CD1c-positive myeloid dendritic cell (primary cell): ENCODE data around the gene OBSL1.

Experiments
- DNase-seq: peaks from one replicate; pipeline ENCODE4 v3.0.0-alpha.2; 2016; ENCODE audit errors: extremely low spot score

OBSL1 gene

DNA sequence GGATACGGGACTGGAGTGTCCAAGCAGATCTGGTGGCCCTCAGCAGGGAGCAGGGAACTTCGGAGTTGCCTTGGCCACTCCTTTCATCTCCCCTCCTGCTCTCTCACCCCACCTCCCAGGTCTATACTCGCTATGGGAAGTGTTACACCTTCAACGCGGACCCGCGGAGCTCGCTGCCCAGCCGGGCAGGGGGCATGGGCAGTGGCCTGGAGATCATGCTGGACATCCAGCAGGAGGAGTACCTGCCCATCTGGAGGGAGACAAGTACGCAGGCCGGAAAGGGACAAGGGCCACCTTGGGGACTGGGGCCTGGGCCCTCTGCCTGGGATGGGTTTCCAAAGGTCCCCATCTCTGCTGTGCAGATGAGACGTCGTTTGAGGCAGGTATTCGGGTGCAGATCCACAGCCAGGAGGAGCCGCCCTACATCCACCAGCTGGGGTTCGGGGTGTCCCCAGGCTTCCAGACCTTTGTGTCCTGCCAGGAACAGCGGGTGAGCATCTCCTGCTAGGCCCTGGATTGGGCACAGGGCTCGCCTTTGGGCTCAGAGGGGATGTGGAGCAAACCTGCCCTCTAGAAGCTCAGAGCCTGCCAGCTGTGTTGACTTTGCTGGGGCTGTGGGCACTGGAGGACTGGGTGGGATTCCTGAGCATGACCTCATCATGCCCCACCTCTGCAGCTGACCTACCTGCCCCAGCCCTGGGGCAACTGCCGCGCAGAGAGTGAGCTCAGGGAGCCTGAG, 39.5 kb downstream of the OBSL1 start:
- DNase-seq = no peak

DNA sequence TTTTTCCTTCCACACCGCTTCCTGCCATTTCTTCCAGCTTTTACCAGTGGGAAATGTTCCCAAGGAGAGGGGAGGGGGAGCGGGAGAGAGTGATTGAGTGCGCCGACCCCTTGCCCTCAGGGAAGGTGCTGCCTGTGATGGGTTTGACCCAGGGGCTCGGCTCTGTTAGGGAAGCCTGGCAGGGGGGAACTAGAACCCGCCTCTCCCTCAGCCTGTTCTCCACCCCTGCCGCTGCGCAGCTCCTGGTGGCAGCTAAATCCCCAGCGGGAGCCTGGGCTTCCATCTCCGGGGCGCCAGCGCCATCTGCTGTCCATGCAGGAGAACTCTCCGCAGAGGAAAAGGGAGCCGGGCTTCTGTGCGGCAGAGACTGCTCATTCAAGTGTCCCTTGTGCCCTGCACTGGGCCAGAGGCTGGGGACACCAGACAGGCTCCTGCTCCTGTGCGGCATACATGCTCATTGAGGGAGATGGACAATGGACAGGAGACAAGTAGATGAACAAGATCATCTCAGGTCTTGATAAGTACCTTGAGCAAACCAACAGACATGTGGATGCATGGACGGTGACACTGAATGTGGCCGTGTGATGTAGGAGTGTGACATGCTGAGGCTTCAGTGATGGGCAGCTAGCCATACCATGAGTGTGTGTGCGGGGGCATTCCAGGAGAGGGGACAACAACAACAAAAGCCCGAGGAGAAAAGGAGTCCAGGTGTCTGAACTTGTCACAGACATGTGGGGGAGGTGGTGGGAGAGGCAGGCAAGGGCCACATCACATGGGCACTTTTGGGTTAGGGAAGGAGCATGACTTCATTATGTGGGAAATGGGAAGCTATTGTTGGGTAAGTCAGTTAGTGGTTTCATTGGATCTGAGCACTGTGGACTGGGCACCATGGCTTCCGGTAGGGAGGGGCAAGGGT, 41.0 kb downstream of the OBSL1 start:
- DNase-seq = peak; percentile 92

DNA sequence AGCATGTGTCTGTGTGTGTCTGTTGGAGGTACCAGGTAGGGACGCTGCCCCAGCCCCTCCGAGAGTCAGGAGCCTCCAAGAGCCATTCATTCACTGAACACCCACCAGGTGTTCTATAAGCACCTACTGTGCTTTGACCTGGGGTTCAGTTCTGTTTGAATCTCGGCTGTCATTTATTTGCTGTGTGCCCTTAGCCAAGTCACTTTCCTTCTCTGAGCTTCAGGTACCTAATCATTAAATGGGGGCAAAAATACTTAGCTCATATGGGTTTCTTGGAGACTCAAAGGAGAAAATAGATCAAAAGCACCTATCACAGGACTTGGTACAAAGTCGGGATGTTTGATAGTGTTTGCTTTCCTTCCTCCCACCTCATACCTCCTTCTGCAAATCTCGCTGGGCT, 43.9 kb downstream of the OBSL1 start:
- DNase-seq = no peak

DNA sequence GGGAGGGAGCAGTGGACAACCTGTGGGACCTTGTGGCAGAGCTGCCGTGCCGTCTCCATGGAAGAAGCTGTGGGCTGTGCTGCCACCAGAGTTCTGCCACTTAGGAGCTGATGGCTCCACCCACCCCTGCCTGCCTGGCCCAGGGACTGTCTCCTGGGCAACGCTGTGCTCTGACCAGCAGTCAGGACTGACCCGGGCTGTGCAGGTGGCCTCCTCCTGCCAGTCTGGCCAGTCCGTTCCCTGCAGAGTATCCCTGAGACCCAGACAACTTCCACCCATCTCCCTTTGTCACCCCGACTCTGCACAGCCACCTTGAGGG, 44.3 kb downstream of the OBSL1 start:
- no peak for DNase-seq

DNA sequence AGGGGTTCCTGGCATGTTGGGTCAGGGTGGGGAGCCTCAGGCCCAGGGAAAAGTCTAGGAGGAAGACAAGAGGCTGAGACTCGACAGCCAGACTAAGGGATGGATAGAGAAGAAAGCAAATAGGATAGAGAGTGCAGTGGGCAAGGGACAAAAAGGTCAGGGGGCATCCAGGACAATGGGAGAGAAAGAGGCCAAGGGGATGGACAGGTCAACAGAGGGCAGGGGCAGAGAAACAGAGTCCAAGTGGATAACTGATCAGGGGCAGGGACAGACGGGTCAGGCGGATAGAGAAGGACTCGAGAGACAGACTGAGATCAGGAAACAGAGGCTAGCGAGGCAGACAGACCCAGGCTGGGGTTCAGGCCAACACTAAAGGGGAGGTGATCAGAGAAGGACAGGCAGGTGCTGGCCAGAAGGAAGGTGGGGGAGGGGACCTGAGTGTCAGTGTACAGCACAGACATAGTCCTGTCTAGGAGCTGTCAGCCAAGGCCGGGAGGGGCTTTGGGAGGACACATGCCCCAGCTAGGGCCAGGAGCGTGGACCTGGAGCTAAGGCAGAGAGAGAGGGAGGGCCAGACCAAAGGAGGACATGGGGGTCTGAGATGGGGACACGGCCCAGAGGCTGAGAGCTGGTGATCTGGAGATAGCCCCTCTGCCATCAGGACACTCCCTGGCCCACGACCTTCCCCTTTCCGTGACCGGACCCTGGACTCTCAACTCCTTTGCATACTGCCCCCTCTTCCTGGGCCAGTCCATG, 44.8 kb downstream of the OBSL1 start:
- no peak for DNase-seq

DNA sequence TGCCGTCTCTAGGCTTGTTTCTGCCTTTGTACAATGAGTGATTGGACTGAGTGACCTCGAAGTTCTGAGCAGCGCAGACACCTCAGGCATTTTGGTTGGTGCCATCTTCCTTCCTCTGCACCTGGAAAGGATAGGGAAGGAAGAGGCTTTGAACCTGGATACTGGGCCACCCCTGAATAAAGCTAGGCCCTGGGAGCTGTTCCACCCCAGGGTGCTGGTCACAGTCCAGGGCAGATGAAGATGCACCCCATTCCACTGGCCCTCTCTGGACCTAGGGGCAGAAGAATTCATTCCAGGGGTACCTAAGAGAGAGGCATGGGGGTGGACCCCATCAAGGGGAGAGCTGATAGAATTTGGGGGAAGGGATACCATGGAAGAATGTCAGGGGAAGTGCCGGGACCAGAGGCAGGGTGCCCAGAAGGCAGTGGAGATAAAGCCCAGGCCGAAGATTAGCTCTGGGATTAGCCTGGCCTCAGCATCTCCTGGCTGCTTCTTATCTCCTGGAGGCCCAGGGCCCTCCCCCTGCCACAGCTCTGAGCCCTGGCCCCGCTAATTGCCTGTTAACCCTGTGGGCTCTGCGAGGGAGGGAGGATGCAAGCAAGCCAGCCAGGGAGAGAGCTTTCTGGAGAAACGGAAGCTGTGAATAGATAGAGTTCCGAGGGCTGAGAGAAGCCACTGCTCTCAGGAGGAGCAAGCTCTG, 45.7 kb downstream of the OBSL1 start:
- DNase-seq = no peak

DNA sequence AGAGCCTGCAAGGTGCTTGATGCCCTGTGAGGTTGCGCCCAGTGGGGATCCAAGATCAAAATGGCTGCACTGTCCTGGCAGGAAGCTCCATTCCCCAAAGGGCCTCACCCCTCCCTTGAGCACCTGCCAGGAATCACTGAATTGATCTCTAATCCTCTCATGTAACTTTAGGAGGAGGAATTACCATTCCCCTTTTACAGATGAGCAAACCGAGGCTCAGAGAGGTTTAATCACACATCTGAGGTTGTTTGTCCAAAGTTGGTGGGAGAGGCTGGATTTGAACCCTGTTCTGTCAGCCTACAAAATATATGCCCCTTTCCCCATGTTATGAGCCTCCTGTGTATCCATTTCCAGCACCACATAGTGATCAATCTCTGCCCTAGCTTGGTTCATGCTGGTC, 46.5 kb downstream of the OBSL1 start:
- DNase-seq = no peak

DNA sequence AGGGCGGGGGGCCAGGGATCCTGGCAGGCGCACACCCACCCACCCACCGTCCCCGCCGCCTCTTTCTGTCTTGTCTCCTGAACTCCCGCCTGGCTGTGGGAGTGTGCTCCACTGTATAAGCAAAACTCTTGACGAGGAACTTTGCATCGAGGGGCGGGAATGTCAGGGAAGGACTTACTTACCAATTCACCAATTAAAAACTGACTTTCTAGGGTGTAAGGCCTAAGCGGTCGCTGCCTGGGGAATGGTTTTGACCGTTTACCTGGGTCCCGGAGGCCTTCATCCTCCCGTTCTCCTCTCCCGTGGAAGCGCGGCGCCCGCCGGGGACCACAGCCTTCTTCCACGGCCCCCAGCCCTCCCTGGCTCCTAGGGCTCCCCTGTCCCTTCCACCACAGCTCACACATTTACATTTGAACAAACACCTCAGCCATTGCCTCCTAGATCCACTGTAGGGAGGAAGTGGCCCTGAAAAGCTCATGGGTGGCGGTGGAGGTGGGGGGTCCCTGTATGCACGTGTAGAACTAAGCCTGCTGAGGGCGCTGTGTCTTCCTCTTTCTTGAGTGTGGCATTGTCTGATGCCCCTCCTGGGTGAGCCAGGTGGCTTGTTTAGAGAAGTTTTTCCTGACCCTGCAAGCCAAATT, 48.2 kb downstream of the OBSL1 start:
- no peak for DNase-seq

DNA sequence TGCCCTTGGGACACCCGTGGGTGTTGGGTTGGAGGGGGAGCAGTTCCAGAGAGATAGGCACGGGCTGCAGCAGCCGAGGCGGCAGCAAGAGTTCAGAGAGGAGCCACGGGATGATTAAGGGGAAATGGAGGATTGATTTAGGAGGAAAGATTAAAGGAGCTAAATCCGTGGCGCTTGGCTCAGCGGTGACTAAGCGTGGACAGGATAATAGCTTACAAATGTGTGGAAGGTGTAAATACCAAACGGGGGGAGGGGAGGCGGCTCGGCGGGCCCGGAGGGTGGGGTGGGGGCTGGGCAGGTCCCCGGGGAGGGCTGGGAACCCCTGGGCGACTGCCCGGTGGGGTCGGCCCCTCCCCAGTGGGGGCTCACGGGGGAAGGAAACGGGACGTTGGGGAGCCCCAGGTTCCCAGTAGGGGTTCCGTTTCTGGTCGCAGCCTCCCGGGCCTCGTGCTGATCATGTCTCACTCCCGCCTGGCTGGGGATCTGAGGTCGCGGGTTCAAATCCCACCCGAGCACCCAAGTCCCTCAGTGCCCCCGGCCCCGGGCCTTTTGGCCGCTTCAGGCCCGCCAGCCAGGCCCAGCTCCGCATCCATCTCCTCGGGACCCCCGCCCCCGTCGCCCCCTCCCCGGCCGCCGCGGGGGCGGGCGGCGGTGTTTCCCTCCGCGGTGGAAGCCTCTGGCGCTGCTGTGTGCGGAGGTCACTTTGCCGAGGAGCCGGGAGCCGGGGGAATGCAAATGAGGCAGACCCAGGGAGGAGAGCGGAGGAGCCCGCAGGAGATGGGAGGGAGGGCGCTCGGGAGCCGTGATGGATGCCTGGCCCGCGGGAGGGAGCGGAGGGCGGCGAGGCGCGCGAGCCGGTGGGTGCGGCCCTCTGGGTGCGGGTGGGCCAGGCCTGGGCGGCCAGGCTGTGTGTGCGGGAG, 49.0 kb downstream of the OBSL1 start:
- no peak for DNase-seq

DNA sequence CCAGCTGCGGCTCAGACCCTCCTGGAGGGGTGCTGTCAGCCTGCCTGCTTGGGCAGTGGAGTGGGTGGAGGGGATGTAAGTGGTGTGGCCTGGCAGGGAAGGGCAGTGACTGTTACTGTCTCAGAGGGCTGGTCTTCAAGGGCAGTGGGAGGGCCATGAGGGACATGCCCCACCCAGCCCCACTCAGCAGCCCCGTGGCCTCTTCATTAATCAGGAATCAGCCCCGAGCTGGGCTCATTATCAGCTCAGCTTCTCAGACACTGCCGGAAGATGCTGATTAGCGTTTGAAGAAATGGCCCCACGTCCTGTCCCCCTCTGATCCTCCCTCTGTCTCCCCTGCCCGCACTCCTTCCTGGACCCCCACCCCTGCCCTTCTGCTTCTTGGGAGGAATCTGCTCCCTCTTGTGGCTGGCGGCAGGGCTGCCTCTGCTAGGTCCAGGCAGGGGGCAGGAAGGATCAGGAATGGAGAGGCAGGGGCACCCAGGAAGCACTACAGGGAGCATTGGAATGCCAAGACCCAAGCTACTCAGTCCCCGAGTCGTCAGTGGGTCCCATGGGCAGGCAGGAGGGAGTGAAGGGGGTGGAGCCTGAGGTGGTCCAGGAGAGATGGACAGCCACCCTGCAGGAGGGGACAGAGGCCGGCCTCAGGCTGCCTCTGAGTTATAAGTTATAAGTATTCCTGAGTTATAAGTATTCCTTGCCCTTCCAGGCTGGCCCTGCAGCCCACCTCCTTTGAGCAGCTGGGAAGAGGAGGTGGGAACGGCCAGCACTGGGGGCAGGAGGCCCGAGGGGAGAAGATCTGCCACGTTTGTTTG, 50.1 kb downstream of the OBSL1 start:
- no peak for DNase-seq

DNA sequence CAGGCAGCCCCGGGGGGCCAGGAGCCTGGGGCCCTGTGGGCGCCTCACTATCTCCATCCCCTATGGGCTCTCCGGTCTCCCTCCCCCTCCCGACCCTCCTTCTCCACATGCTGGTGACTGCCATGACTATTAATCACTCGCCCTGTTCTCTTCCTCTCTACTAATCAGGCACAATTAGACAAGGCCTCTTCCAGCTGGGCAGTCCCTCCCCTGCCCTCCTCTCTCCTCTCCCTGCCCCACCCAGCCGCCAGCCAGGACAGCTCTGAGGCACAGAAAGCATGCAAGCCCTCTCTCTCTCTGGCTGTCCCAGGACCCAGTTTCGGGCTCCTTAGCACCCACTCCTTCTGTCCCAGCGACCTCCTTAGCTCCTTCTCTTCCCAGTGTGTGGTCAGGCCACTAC, 51.3 kb downstream of the OBSL1 start:
- DNase-seq = no peak

DNA sequence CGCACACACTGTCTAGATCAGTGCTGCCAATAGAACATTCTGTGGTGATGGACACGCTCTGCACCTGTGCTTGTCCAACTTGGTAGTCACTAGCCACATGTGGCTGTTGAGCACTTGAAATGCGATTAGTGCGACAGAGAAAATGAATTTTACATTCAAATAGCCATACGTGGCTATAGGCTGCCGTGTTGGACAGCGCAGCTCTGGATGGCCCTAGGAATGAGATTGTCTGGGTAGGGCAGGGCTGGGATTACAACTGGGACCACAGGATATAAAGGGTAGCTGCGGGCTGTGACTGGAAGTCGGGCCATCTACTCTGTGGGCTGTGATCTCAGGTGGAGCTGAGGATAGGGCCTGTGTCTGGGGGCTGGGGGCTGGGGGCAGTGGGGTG, 51.8 kb downstream of the OBSL1 start:
- DNase-seq = no peak

DNA sequence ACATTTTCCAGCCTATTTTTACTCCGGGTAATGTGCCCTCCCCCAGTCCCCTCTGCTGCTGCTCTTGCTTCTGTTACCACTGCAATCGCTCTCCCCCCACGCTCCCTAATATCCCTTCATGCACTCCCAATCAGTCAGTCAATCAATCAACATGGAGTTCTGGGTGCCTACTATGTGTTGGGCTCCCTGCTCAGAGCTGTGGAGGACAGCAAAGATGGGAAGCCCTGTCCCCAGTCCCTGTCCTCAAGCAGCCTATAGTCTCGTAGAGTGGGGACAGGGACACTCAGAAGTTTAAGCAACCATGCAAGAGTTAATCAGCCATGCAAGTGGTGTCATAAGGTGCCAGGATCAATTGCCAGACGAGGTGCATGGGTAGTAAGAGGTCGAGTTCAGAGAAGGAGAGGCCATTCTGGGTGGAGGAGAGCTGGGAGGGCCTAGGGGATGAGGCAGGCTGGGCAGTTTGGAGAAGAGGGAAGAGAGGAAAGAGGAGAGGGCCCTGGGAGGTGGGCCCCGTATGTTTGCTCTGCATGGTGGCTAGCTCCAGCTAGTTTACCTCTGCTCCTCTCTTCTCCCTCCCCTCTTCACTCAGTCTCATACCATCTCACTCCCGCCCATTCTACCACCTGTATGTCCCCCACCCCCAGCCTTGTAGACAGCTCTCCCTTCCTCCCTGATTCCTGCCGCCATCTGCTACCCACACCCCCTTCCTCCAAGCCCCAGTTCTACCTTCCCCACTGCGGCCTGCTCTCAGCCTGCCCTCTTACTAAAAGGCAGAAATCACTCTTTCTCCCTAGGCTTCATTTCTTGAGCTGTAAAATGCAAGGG, 53.2 kb downstream of the OBSL1 start:
- DNase-seq = no peak

DNA sequence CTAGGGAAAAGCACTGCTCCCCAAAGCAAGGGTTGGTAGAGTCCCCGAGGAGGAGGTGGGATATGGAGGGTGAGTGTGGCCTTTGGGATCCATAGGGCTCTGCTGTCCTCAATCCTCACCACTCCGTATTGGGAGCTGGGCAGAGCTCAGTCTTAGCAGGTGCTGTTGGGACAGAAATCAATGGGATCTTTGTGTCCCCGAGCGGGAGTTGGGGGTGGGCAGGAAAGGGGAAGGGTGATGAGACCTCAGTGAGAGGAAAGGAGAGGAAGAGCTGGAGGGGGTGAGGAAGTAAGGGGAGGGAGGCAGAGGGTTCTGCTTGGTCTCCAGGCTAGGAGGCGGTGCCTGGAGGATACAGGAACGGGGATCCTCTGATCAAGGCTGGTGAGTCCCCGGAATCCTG, 54.5 kb downstream of the OBSL1 start:
- DNase-seq = no peak

DNA sequence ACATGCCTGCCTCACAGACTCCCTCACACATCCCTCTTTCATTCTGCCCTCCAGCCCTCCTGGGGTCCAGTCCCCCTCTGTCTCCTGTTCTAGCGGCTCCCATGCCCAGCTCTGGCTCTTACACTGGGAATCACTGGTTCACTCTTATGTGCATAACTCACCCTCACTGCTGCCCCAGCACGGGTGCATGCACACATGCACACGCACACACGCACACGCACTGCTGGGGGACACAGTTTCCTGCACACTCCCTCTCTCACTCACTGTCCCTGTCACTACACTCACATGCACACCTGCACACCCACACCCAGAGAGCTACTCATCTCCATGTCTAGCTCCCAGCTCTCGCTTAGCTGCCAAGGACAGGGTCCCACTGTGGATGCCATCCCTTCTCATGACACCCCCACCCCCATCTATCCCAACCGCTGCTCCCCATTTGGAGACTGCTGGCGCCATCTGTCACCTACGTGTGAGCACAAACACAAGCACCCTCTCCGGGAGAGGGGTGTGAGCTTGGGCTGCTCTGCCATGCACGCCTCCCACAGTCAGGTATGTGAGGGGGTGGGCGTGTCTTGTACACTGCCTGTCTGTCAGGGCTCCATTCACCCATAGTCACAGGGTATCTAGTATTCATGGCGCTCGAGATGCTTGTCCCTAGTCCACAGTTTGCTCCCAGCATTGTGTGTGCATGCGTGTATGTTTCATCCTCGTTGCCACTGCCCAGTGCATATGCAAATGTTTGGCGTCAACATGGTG, 55.3 kb downstream of the OBSL1 start:
- DNase-seq = no peak

DNA sequence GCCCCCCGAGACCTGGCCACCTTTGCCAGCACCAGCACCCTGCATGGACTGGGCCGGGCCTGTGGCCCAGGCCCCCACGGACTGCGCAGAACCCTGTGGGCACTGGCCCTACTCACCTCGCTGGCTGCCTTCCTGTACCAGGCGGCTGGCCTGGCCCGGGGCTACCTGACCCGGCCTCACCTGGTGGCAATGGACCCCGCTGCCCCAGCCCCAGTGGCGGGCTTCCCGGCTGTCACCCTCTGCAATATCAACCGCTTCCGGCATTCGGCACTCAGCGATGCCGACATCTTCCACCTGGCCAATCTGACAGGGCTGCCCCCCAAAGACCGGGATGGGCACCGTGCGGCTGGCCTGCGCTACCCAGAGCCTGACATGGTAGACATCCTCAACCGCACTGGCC, 56.5 kb downstream of the OBSL1 start:
- DNase-seq = no peak

DNA sequence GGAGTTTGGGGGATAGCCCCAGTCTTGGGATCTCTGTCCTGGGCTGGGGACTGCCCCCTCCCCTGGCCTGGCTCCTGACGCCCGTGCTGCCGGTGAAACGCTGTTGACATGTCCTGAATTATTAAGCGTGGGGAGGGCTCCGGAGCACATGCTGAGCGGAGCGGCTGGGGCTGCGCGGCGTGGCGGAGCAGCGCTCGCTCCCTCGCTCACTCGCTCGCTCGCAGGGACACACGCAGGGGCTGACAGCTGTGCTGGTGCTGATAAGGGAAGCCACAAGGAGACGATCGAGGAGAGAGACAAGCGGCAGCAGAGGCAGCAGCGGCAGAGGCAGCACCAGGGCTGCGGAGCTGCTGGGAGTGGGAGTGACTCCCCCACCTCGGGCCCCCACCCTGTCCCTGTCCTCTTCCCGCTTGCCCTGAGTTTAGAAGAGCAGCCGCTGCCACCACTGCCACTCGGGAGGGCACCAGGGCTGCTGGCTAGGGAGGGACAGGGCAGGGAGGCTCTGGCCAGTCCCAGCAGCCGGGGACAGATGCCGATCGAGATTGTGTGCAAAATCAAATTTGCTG, 57.1 kb downstream of the OBSL1 start, which contains the start of gene ASIC4:
Gene ASIC4 (plus strand): TSS at position 287 of the 566 bp plus-strand sequence. CDS start 243 bp downstream, at position 530.
- peak; percentile 6 for DNase-seq
